Measurements from ENCODE around the gene GNAZ.

The GNAZ gene

GRCh38 chr22:23053051-23053707 lies 17.1 kb upstream of the GNAZ start:
- no peaks in the 10 kb centered on the region for H3K27me3 ChIP-seq (ENCODE audit: insufficient read depth, low read length)
- no peaks in the 10 kb centered on the region for H3K9me3 ChIP-seq (ENCODE audit: low read length)
- no peaks in the 10 kb centered on the region for H3K4me1 ChIP-seq (ENCODE audit: insufficient read depth, low read length)
- no peak overlapping the region for H3K4me3 ChIP-seq (ENCODE audit: low read length)
- H2AFZ ChIP-seq (ENCODE audit: low read depth, low read length): no peak overlapping the region
- H3K36me3 ChIP-seq (ENCODE audit: insufficient read depth, low read length): no peaks in the 10 kb centered on the region

DNA sequence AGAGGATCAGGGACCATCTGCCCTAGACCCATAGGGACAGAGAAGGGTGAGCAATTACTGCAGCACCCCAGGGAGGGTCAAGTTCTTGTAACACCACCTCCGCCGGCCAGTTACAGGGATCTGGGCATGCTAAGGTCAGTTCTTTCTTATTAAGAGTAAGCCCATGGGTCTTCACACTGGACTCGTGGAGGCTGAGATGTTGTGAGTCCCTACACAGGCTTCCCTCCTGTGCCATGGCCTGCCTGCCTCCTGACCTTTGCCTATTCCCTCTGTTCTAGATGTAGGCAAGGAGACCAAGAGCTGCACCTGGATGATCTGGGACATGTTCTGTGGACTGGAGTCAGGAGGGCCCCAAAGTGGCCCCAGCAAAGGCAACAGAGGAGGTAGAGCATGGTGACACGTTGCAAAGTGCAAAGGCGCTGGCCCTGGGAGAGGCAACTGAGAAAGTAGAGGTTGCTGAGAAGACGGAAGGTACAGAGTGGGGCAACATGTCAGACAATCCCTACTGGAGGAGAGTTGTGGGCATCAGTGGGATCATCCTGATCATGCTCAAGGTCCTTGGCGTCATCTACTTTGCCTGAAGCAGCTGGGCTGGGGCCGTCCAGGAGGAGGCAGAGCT lies 16.3 kb upstream of the GNAZ start:
- no peak overlapping the region for H3K4me3 ChIP-seq (ENCODE audit: low read length)
- H3K9me3 ChIP-seq (ENCODE audit: low read length): no peaks in the 10 kb centered on the region
- H2AFZ ChIP-seq (ENCODE audit: low read depth, low read length): no peak overlapping the region
- no peaks in the 10 kb centered on the region for H3K4me1 ChIP-seq (ENCODE audit: insufficient read depth, low read length)
- no peaks in the 10 kb centered on the region for H3K27me3 ChIP-seq (ENCODE audit: insufficient read depth, low read length)
- no peaks in the 10 kb centered on the region for H3K36me3 ChIP-seq (ENCODE audit: insufficient read depth, low read length)

- Histone ChIP-seq H3K9me3 (ENCODE audit: low read length) (no peaks in the 10 kb centered on the region), H3K4me1 (ENCODE audit: insufficient read depth, low read length) (no peaks in the 10 kb centered on the region), H3K27me3 (ENCODE audit: insufficient read depth, low read length) (no peaks in the 10 kb centered on the region), H2AFZ (ENCODE audit: low read depth, low read length) (no peak overlapping the region), H3K4me3 (ENCODE audit: low read length) (no peak overlapping the region), H3K36me3 (ENCODE audit: insufficient read depth, low read length) (no peaks in the 10 kb centered on the region)
Measured at GRCh38 chr22:23054531-23055257, 15.6 kb upstream of the GNAZ start.

- Histone ChIP-seq H3K36me3 (ENCODE audit: insufficient read depth, low read length) (no peaks in the 10 kb centered on the region), H3K9me3 (ENCODE audit: low read length) (no peaks in the 10 kb centered on the region), H2AFZ (ENCODE audit: low read depth, low read length) (no peak overlapping the region), H3K4me1 (ENCODE audit: insufficient read depth, low read length) (no peaks in the 10 kb centered on the region), H3K27me3 (ENCODE audit: insufficient read depth, low read length) (no peaks in the 10 kb centered on the region), H3K4me3 (ENCODE audit: low read length) (no peak overlapping the region)
Measured at GRCh38 chr22:23055449-23056179, 14.7 kb upstream of the GNAZ start.

GRCh38 chr22:23057331-23057730 lies 13.0 kb upstream of the GNAZ start:
- no peak overlapping the region for H2AFZ ChIP-seq (ENCODE audit: low read depth, low read length)
- peaks cover 4% of the 10 kb centered on the region for H3K27me3 ChIP-seq (ENCODE audit: insufficient read depth, low read length)
- no peak overlapping the region for H3K4me3 ChIP-seq (ENCODE audit: low read length)
- no peaks in the 10 kb centered on the region for H3K36me3 ChIP-seq (ENCODE audit: insufficient read depth, low read length)
- no peaks in the 10 kb centered on the region for H3K9me3 ChIP-seq (ENCODE audit: low read length)
- no peaks in the 10 kb centered on the region for H3K4me1 ChIP-seq (ENCODE audit: insufficient read depth, low read length)

DNA sequence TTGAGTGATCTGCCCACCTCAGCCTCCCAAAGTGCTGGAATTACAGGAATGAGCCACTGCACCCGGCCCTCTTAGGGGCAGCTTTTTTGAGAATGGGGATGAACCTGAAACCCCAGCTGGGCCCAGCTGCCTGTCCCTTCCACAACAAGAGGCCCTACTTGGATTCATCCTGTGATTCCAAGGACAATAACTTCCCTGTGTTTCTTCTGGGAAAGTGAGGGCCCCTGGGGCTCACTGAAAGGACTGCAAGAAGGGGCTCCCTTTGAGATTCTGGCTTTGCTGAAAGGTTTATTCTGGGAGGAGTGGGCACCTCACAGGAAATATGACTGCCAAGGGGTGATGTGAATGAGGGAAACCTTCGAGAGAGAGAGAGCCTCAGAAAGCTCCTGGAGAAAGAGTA lies 12.3 kb upstream of the GNAZ start:
- no peaks in the 10 kb centered on the region for H3K9me3 ChIP-seq (ENCODE audit: low read length)
- no peak overlapping the region for H3K4me3 ChIP-seq (ENCODE audit: low read length)

DNA sequence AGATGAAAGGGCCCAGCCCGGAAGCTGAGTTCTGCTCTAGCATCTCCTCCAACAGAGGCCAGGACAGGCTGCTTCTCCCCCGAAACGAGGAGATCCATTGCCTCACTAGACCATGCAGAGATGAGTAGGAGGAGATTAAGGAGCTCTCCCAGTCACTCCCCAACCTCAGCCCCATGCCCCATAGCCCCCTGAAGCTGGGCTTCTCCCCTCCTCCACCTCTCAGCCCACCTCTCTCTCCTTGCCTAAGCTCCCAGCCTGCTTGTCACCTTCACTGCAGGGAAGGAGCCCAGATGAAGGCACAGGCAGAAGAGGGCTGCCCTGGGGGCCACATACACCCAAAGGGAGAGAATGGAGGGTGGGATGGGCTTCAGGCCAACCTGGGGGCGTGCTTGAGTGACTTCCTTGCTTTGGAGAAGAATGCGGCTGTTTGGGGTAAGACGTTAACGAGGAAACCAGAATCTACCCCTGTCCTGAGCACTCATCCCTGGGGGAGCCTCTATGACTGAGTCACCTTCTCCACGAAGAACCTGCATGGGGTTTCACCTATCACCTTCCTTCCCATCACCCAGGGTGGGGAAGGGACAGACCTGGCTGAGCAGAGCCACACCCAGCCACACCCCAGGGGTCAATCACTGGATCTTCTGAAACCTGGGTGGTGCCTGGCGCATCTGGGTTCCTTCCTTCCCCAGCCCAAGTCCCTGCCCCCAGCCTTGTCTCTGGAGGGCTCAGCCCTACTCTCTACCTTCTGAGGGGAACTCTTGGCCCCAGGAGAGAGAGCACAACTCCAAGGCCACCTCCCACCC lies 11.6 kb upstream of the GNAZ start:
- Histone ChIP-seq H3K36me3 (ENCODE audit: insufficient read depth, low read length) (no peaks in the 10 kb centered on the region), H3K4me1 (ENCODE audit: insufficient read depth, low read length) (no peaks in the 10 kb centered on the region), H3K9me3 (ENCODE audit: low read length) (no peaks in the 10 kb centered on the region), H2AFZ (ENCODE audit: low read depth, low read length) (no peak overlapping the region), H3K27me3 (ENCODE audit: insufficient read depth, low read length) (peaks cover 4% of the 10 kb centered on the region), H3K4me3 (ENCODE audit: low read length) (no peak overlapping the region)

More for the DNA sequence above, 12.3 kb upstream of the GNAZ start:
- Histone ChIP-seq H3K27me3 (ENCODE audit: insufficient read depth, low read length) (peaks cover 4% of the 10 kb centered on the region), H3K36me3 (ENCODE audit: insufficient read depth, low read length) (no peaks in the 10 kb centered on the region), H2AFZ (ENCODE audit: low read depth, low read length) (no peak overlapping the region), H3K4me1 (ENCODE audit: insufficient read depth, low read length) (no peaks in the 10 kb centered on the region)

- Histone ChIP-seq H3K4me1 (ENCODE audit: insufficient read depth, low read length) (no peaks in the 10 kb centered on the region), H3K9me3 (ENCODE audit: low read length) (no peaks in the 10 kb centered on the region), H3K4me3 (ENCODE audit: low read length) (no peak overlapping the region), H3K27me3 (ENCODE audit: insufficient read depth, low read length) (peaks cover 4% of the 10 kb centered on the region), H2AFZ (ENCODE audit: low read depth, low read length) (no peak overlapping the region), H3K36me3 (ENCODE audit: insufficient read depth, low read length) (no peaks in the 10 kb centered on the region)
Measured at GRCh38 chr22:23059284-23059948, 10.9 kb upstream of the GNAZ start.

DNA sequence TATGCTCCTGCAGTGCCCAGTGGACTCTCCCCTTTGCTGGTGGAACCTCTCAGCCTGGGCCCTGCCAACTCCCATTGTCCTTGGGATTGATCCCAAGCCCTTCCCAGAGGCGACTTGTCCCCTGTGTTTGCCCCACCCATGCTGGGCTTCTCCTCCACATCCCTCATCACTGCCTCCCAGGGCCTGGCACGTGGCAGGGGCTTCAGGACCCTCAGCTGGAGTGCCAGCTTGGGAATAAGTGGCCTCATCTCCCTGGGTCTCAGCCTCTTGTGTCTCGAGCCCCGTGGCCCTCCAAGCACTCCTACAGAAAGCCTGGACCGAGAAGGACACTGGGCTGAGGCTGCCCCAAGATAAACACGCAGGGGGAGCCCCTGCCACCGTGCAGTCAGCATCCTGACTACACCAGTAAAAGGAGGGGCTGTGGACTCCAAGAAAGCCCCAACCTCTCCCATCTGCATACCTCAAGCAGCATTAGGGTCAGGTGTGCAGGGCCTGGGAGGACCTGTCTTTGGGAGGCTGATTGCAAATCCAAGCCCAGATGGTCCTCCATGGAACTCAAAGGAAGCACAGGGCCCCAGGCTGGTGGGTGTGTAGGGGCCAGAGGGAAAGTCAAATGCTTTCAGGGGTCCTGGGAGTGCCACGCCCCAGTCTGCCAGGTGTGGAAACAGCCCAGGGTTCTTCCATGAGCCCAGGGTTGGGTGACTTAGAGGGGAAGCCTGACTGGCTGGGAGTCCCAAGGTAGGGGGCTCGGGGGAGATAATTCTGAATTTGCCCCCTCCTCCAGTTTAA lies 9.5 kb upstream of the GNAZ start:
- Histone ChIP-seq H2AFZ (ENCODE audit: low read depth, low read length) (no peak overlapping the region), H3K36me3 (ENCODE audit: insufficient read depth, low read length) (no peaks in the 10 kb centered on the region), H3K4me3 (ENCODE audit: low read length) (no peak overlapping the region), H3K27me3 (ENCODE audit: insufficient read depth, low read length) (peaks cover 4% of the 10 kb centered on the region), H3K4me1 (ENCODE audit: insufficient read depth, low read length) (no peaks in the 10 kb centered on the region), H3K9me3 (ENCODE audit: low read length) (no peaks in the 10 kb centered on the region)

- Histone ChIP-seq H3K4me1 (ENCODE audit: insufficient read depth, low read length) (no peaks in the 10 kb centered on the region), H3K27me3 (ENCODE audit: insufficient read depth, low read length) (peaks cover 4% of the 10 kb centered on the region), H2AFZ (ENCODE audit: low read depth, low read length) (no peak overlapping the region), H3K4me3 (ENCODE audit: low read length) (no peak overlapping the region), H3K9me3 (ENCODE audit: low read length) (no peaks in the 10 kb centered on the region), H3K36me3 (ENCODE audit: insufficient read depth, low read length) (no peaks in the 10 kb centered on the region)
Measured at GRCh38 chr22:23061471-23062280, 8.6 kb upstream of the GNAZ start.
